Esophagus muscularis mucosa (tissue), 4 donors: ENCODE measurements around the gene NUP210L. TPM values are rescaled to one million over a fixed set of nuclear protein-coding genes. Genes with fewer than 3 reads are reported as not detected.

Experiments used
- DNase-seq: peaks from one replicate; pipeline ENCODE4 v3.0.0-alpha.2; 2017; ENCODE audit errors: extremely low spot score
- H3K27ac ChIP-seq, 4 donors: fragments of 200-600 bp; sonication (generic); replicated peaks in 1 of 4; 1 replicate in 3 of 4; 2 replicates in 1 of 4; pipeline ENCODE4 v1.5.1; 2016 to 2019; ENCODE audit warnings: mild to moderate bottlenecking in 1 of 4
- H3K27me3 ChIP-seq, 4 donors: fragments of 200-600 bp; sonication (generic); one replicate each; pipeline versions ENCODE4 v1.5.1 to v1.6.0; 2016 to 2019
- H3K36me3 ChIP-seq, 4 donors: fragments of 200-600 bp; sonication (generic); one replicate each; pipeline ENCODE4 v1.5.1; 2016 to 2019
- H3K4me1 ChIP-seq, 4 donors: fragments of 200-600 bp; sonication (generic); one replicate each; pipeline ENCODE4 v1.5.1; 2016 to 2019
- H3K4me3 ChIP-seq, 4 donors: fragments of 200-600 bp; sonication (generic); 1 replicate in 2 of 4; 2 replicates in 2 of 4; pipeline ENCODE4 v1.5.1; 2016 to 2019; ENCODE audit warnings: mild to moderate bottlenecking in 4 of 4, moderate library complexity in 1 of 4
- H3K9me3 ChIP-seq, 4 donors: fragments of 200-600 bp; sonication (generic); 1 replicate in 3 of 4; 2 replicates in 1 of 4; pipeline ENCODE4 v1.5.1; 2016 to 2019
- CTCF ChIP-seq, 3 experiments: fragments of 200-600 bp in 2 of 3; fragments of 450-650 bp in 1 of 3; sonication (generic) in 2 of 3; IDR thresholded peaks; one replicate each; pipeline ENCODE4 v1.5.1; 2017 to 2019; ENCODE audit warnings: antibody characterized with exemption in 3 of 3, mild to moderate bottlenecking in 2 of 3, moderate library complexity in 1 of 3
- EP300 ChIP-seq: sonication (generic); formaldehyde crosslinking; IDR thresholded peaks from one replicate; pipeline ENCODE4 v1.6.1; 2017; ENCODE audit warnings: antibody characterized with exemption
- POLR2A ChIP-seq: fragments of 450-650 bp; IDR thresholded peaks from one replicate; pipeline ENCODE4 v1.6.1; 2017; ENCODE audit warnings: antibody characterized with exemption, moderate library complexity, mild to moderate bottlenecking, low read depth
- POLR2AphosphoS5 ChIP-seq, 2 donors: sonication (generic); formaldehyde crosslinking; IDR thresholded peaks; one replicate each; pipeline ENCODE4 v1.6.1; 2017; ENCODE audit warnings: antibody characterized with exemption in 2 of 2
- WGBS: methylation state at CpG from one replicate; pipeline ENCODE4 v1.1.5; 2018; 5-methylcytosine and 5-hydroxymethylcytosine counted together
- intact Hi-C: fragments of 100-400 bp; cut with DNase I; formaldehyde crosslinking; loops from one replicate; pipeline ENCODE4 v1.15.1; 2023
- total RNA-seq, 4 donors: library from RNA; depleted of rRNA; stranded (reverse); fragments of >200 nt; gene quantifications; one replicate each; pipeline versions ENCODE4 v1.1.0 to v1.2.1, GENCODE V29; 2016

The NUP210L gene
- total RNA-seq, 4 donors from 2014 or later = not detected

GRCh38 chr1:153970346-153970745 is 184.5 kb downstream of the NUP210L start:
- peaks cover 13 to 33% (median 29%) of the 10 kb centered on the region in 4 donors for H3K4me1 ChIP-seq
- no peaks in the 10 kb centered on the region for H3K9me3 ChIP-seq
- peaks cover 17 to 26% (median 24%) of the 10 kb centered on the region in 4 donors for H3K36me3 ChIP-seq
- TF ChIP-seq EP300 (no peak), POLR2AphosphoS5 (IDR thresholded peaks at IDR 0.05) (no peak), CTCF (IDR thresholded peaks at IDR 0.05) (no peak), POLR2A (no peak)
- DNase-seq = no peak
- intact Hi-C loops = no loop called here
- H3K4me3 ChIP-seq = no peak overlapping the region
- H3K27me3 ChIP-seq = no peaks in the 10 kb centered on the region
- no peak overlapping the region for H3K27ac ChIP-seq
- WGBS = 78% methylated on average over 2 of the region's 2 CpGs

DNA sequence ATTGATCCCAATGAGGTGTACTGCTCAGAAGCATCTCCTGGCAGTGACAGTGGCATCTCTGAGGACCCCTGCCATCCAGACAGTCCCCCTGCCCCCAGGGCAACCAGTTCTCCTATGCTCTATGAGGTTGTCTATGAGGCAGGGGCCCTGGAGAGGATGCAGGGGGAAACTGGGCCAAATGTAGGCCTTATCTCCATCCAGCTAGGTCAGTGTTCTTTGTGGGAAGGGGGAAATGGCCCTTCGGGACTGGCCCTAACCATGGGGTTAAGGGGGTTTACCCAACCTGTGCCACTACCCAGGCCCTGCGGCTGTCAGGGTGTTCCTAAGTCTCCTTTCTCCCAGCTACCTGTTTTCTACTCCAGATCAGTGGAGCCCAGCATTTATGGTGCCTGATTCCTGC is 185.9 kb downstream of the NUP210L start:
- Histone ChIP-seq H3K9me3 (no peaks in the 10 kb centered on the region), H3K4me3 (no peak overlapping the region), H3K27ac (no peak overlapping the region), H3K4me1 (peaks cover 22 to 41% (median 39%) of the 10 kb centered on the region in 4 donors), H3K36me3 (peaks cover 5 to 12% (median 11%) of the 10 kb centered on the region in 4 donors), H3K27me3 (no peaks in the 10 kb centered on the region)
- no peak for DNase-seq
- 94% methylated on average over 2 of the region's 2 CpGs for WGBS
- intact Hi-C loops = no loop called here
- TF ChIP-seq CTCF (IDR thresholded peaks at IDR 0.05) (no peak), EP300 (no peak), POLR2A (no peak), POLR2AphosphoS5 (IDR thresholded peaks at IDR 0.05) (no peak)

DNA sequence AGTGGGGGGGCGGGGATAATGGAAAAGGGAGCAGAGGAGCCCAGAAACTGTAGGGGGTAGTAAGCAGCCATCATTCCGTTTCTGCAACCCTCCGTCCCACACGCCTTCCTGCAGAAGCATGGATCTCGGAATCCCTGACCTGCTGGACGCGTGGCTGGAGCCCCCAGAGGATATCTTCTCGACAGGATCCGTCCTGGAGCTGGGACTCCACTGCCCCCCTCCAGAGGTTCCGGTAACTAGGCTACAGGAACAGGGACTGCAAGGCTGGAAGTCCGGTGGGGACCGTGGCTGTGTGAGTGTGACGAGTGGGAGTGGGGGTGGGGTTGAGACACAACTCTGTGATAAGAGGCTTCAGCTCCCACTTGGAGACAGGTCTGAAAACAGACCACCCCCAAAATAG is 186.5 kb downstream of the NUP210L start:
- H3K36me3 ChIP-seq = peaks cover 0 to 7% (median 6%) of the 10 kb centered on the region in 4 donors
- TF ChIP-seq POLR2AphosphoS5 (IDR thresholded peaks at IDR 0.05) (no peak), CTCF (IDR thresholded peaks at IDR 0.05) (no peak), POLR2A (no peak), EP300 (no peak)
- peaks cover 22 to 44% (median 42%) of the 10 kb centered on the region in 4 donors for H3K4me1 ChIP-seq
- H3K9me3 ChIP-seq = no peaks in the 10 kb centered on the region
- intact Hi-C loops = no loop called here
- H3K4me3 ChIP-seq = peak overlapping the region; percentile 57 to 69 (median 66)
- no peak for DNase-seq
- H3K27me3 ChIP-seq = no peaks in the 10 kb centered on the region
- WGBS = 7% methylated on average over 12 of the region's 13 CpGs
- peak overlapping the region in 3 of 4 donors; percentile 89 to 92 (median 90) for H3K27ac ChIP-seq

DNA sequence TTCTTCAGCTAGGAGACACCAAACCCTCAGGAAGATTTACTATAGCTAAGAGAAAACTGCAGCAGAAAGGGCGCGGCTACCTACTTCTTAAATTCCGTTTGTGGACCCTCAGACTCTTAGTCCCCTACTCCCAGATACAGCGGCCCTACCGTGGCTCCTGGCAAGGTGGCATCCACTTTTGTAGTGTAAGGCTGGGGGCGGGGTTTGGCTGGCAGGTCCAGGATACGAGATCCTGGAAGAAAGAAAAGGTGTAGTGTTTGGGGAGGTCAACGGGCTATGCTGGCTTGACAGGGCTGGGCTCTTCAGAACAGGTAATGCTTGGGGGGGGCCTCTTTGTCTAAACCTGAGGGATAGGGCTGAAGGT is 186.9 kb downstream of the NUP210L start:
- no peak for DNase-seq
- H3K4me1 ChIP-seq = peaks cover 22 to 45% (median 43%) of the 10 kb centered on the region in 4 donors
- H3K27ac ChIP-seq = peak overlapping the region; percentile 89 to 92 (median 90)
- peak overlapping the region; percentile 57 to 69 (median 66) for H3K4me3 ChIP-seq
- H3K27me3 ChIP-seq = no peaks in the 10 kb centered on the region
- WGBS = 0% methylated on average over 7 of the region's 8 CpGs
- H3K36me3 ChIP-seq = peaks cover 0 to 3% (median 2%) of the 10 kb centered on the region in 4 donors
- no peaks in the 10 kb centered on the region for H3K9me3 ChIP-seq
- intact Hi-C loops = no loop called here
- TF ChIP-seq POLR2AphosphoS5 (IDR thresholded peaks at IDR 0.05) = no peak
- no peak for TF ChIP-seq POLR2A
- TF ChIP-seq EP300 = no peak
- no peak for TF ChIP-seq CTCF (IDR thresholded peaks at IDR 0.05)
